ENCODE measurements around the gene ABCA5. TPM values are rescaled to one million over a fixed set of nuclear protein-coding genes. Genes with fewer than 3 reads are reported as not detected.
"Not testable (repeated sequence)": the region's sequence is repeated elsewhere in the genome, so short reads cannot be mapped to it uniquely, and the experiment has no call there.

The ABCA5 gene
- polyA plus RNA-seq, 4 donors: 11.4 to 38.4 (median 29.8) TPM

DNA sequence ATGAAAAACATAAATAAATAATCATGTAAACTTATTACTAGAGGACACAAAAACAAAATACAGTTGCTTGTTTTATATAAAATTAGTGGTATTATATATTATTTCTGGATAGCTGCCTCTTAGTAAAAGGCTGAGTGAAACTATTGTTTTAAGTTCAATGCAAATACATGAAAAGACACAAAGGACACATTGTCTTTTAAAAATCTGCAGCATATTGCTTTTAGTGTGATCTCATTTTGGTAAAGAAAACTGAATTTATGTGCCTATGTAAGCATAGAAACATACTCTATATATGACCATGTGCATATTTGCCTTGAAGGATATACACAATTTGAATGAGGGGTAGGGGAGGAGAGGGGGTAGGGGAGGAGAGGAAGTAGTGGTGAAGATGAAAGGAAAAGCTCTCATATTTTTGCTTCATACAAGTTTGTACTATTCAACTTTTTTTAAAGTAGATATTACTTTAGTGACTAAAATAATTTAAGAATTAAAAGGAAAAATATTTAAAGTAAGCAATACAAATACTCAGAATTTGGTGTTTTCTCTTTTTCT is 104.2 kb downstream of the ABCA5 start:
- no peak for DNase-seq (ENCODE audit: low read depth in 4 of 4, low spot score in 3 of 4)

DNA sequence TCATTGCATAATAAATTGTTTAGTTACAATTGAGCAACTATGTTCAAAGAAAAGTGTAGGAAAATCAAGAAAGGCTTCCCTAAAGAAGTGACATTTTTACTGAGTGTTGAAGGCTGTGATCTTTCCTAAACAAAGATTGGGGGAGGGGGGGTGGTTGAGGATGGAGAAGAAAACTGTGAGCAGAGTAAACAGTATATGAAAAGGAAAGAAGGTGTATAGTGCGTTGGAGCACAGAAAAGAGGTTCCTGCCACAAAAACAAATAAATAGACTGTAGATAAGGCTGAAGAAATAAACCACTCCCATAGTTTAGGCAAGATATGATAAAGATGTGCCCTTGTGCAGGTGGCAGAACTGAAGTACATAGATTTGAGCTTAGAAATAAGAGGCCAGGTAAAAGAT is 106.8 kb downstream of the ABCA5 start:
- DNase-seq (ENCODE audit: low read depth in 4 of 4, low spot score in 3 of 4): no peak

DNA sequence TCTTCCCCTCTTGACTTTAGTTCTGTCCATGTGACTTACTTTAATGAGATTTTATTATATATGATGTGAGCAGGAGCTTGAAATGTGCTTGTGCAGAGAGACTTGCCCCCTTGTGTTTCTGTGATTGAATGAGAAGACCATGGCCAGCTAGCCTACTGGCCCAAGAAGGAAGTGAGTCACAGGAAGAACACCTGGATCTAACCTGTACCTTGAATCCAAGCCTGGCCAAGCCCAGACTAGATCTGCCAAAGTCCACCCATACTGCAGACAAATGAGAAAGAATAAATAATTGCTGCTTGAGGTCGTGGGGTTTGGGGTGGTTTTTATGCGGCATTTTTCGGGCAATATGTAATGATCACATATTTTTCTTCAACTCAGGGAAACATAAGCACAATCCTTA is 107.9 kb downstream of the ABCA5 start:
- no peak for DNase-seq (ENCODE audit: low read depth in 4 of 4, low spot score in 3 of 4)

DNA sequence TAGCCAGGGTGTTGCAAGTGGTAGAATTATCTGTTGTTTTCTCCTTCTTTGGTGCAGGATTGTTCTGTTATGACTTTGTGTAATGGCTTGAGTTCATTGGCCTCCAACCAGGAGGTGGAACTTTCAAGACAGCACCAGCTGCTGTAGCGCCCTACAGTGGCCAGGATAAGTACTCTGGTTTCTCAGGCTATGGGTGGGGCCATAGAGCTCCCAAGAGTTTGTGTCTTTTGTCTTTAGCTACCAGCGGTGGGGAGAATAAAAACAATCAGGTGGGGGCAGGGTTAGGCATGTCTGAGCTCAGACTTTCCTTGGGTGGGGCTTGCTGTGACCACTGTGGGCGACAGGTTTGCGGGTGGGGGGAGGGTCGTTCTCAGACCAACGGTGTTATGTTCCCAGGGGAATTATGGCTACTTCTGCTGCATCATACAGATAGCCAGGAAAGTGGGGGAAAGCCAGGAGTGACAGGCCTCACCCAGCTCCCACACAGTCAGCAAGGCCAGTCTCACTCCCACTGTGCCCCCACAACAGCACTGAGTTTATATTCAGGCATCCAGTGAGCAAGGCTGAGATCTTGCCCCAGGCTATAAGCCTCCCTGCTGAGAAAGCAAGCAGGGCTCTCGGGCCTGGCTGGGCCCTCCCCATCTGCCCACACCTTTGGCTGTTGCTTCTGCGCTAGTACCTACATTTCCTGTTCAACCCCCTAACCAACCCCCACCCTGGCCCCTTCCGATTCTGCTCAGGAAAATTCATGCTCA is 113.7 kb downstream of the ABCA5 start:
- no peak for DNase-seq (ENCODE audit: low read depth in 4 of 4, low spot score in 3 of 4)

DNA sequence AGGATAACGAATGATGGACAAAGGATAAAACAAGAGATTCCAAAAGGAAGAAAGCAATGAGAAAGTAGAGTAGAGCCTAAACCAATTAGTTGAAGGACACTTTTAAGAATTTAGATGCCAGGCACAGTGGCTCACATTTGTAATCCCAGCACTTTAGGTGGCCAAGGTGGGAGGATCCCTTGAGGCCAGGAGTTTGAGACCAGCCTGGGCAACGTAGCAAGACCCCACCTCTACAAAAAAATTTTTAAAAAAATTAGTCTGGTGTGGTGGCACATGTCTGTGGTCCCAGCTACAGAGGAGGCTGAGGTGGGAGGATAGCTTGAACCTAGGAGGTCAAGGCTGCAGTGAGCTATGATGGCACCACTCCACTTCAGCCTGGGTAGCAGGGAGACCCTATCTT is 118.3 kb downstream of the ABCA5 start:
- DNase-seq (ENCODE audit: low read depth in 4 of 4, low spot score in 3 of 4): no peak

DNA sequence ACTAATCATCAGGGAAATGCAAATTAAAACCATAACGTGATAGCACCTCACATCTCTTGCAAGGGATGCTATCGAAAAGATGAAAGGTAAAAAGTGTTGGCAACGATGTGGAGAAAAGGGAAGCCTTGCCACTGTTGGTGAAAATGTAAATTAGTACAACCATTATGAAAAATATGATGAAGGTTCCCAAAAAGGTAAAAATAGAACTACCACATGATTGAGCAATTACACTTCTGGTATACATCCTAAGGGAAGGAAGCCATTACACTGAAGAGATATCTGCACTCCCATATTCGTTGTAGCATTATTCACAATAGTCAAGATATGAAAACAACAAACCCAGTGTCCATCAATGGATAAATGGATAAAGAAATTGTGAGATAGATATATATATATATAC is 119.8 kb downstream of the ABCA5 start:
- no peak for DNase-seq (ENCODE audit: low read depth in 4 of 4, low spot score in 3 of 4)

DNA sequence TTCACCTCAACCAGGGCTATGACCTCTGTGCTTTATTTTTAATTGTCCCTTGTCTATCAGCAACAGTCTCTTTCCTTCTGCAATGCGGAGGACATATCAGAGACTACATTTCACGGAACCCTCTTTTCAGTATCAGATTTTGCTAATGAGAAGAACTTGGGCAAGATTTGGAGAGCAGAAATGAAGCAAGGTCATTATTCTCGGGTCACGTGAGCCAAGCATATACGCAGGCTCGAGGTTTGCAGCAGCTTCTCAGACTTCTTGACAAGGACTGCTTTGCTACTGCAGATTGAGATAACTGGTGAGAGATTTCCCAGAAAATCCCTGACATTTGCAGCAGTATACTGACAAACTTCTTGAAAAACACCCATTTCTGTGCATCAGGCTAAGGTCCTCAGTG is 128.7 kb downstream of the ABCA5 start:
- no peak for DNase-seq (ENCODE audit: low read depth in 4 of 4, low spot score in 3 of 4)

DNA sequence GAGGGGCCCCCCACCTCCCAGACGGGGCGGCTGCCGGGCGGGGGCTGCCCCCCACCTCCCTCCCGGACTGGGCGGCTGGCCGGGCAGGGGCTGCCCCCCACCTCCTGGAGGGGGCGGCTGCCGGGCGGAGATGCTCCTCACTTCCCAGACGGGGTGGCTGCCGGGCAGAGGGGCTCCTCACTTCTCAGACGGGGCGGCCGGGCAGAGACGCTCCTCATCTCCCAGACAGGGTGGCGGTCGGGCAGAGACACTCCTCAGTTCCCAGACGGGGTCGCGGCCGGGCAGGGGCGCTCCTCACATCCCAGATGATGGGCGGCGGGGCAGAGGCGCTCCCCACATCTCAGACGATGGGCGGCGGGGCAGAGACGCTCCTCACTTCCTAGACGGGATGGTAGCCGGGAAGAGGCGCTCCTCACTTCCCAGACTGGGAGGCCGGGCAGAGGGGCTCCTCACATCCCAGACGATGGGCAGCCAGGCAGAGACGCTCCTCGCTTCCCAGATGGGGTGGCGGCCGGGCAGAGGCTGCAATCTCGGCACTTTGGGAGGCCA is 130.8 kb downstream of the ABCA5 start:
- not testable (repeated sequence) for DNase-seq (ENCODE audit: low read depth in 4 of 4, low spot score in 3 of 4)

Other genes starting within 250 kb of the ABCA5 start
- gene ABCA6, start 185.2 kb downstream of the ABCA5 start, polyA plus RNA-seq (ENCODE audit: insufficient read length in 4 of 4): 1 to 10 TPM; 2.7 to 4.9 (median 4.7) TPM
- 1 to 10 TPM; 1.2 to 5.2 (median 2.5) TPM for gene ABCA10, start 98.3 kb downstream of the ABCA5 start, polyA plus RNA-seq (ENCODE audit: insufficient read length in 4 of 4)
- gene MAP2K6, start 87.6 kb upstream of the ABCA5 start, polyA plus RNA-seq (ENCODE audit: insufficient read length in 4 of 4): 10 to 100 TPM; 18.2 to 27.2 (median 22.2) TPM